Panc1 (cell line): ENCODE results near the gene BLCAP.

Source experiments
- POLR2AphosphoS5 ChIP-seq: IDR thresholded peaks from 2 replicates; pipeline ENCODE4 v1.6.1; 2012; ENCODE audit warnings: mild to moderate bottlenecking, low read depth, low read length, moderate library complexity
- SIN3A ChIP-seq: IDR thresholded peaks from 2 replicates; pipeline ENCODE4 v1.6.1; 2012; ENCODE audit warnings: low read depth, mild to moderate bottlenecking, low read length, moderate library complexity, borderline replicate concordance; ENCODE audit not compliant: insufficient read depth
- TF ChIP-seq, protein P1 (sequence below): fragments of 450-650 bp; IDR thresholded peaks from 2 replicates; pipeline ENCODE4 v1.5.1; 2017; ENCODE audit warnings: mild to moderate bottlenecking
- TF ChIP-seq, protein P2 (sequence below), 2 experiments: IDR thresholded peaks; 2 replicates each; pipeline ENCODE4 v1.6.1; 2011 to 2012; ENCODE audit warnings: low read depth in 2 of 2, control low read depth in 1 of 2, low read length in 1 of 2, mild to moderate bottlenecking in 1 of 2, moderate library complexity in 1 of 2; ENCODE audit not compliant: insufficient read depth in 1 of 2

DNA sequence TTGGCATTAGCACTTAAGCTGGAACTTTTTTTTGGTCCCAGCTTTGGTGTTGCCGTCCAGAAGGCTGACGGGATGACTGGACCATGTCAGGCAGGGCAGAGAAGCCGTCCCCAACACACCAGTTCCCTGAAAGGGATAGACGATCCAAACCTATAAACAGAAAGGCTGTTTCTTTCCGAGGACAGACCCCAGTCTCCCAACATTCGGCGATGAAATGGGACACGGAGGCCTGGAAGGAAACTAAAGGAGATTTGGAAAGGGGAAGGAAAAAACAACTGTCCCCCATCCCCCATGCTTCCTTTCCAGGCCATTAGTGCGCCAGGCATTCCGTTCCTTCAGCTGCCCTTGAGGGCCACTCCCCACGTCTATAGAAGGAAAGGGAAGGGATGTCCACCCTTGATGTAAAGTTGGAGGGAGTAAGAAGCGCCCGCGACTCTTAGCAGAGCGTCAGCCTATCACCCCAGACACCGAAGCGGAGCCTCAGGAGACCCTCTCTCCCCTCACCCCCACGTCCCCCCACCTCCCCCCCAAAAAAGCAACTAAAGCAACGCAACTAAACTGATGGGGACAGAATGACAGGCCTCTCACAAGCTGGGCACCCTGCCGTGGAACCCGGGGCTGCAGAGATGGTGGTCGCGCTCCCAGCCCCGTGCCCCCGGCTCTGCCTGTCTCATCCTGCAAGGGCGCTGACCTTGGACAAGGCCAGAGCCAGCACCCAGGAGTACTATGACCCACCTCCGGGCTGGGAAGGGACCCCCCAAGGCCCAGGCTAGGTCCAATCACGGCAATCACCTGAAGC is 638 bp downstream of the BLCAP start:
- TF ChIP-seq, protein P1, sequence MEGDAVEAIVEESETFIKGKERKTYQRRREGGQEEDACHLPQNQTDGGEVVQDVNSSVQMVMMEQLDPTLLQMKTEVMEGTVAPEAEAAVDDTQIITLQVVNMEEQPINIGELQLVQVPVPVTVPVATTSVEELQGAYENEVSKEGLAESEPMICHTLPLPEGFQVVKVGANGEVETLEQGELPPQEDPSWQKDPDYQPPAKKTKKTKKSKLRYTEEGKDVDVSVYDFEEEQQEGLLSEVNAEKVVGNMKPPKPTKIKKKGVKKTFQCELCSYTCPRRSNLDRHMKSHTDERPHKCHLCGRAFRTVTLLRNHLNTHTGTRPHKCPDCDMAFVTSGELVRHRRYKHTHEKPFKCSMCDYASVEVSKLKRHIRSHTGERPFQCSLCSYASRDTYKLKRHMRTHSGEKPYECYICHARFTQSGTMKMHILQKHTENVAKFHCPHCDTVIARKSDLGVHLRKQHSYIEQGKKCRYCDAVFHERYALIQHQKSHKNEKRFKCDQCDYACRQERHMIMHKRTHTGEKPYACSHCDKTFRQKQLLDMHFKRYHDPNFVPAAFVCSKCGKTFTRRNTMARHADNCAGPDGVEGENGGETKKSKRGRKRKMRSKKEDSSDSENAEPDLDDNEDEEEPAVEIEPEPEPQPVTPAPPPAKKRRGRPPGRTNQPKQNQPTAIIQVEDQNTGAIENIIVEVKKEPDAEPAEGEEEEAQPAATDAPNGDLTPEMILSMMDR: no peak
- TF ChIP-seq POLR2AphosphoS5 (no peak), SIN3A (no peak)
- TF ChIP-seq, protein P2, sequence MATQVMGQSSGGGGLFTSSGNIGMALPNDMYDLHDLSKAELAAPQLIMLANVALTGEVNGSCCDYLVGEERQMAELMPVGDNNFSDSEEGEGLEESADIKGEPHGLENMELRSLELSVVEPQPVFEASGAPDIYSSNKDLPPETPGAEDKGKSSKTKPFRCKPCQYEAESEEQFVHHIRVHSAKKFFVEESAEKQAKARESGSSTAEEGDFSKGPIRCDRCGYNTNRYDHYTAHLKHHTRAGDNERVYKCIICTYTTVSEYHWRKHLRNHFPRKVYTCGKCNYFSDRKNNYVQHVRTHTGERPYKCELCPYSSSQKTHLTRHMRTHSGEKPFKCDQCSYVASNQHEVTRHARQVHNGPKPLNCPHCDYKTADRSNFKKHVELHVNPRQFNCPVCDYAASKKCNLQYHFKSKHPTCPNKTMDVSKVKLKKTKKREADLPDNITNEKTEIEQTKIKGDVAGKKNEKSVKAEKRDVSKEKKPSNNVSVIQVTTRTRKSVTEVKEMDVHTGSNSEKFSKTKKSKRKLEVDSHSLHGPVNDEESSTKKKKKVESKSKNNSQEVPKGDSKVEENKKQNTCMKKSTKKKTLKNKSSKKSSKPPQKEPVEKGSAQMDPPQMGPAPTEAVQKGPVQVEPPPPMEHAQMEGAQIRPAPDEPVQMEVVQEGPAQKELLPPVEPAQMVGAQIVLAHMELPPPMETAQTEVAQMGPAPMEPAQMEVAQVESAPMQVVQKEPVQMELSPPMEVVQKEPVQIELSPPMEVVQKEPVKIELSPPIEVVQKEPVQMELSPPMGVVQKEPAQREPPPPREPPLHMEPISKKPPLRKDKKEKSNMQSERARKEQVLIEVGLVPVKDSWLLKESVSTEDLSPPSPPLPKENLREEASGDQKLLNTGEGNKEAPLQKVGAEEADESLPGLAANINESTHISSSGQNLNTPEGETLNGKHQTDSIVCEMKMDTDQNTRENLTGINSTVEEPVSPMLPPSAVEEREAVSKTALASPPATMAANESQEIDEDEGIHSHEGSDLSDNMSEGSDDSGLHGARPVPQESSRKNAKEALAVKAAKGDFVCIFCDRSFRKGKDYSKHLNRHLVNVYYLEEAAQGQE (IDR thresholded peaks at IDR 0.05; ENCODE audit: insufficient read depth in 1 of 2, low read depth in 2 of 2, low read length in 1 of 2): no peak
